ENCODE data around the gene OR52B6.

The OR52B6 gene

GRCh38 chr11:5625281-5625680 is 44.6 kb downstream of the OR52B6 start:
- H3K9me3 Mint-ChIP-seq: no peaks in the 10 kb centered on the region
- no peak for TF ChIP-seq CTCF (IDR thresholded peaks at IDR 0.05)
- H3K36me3 Mint-ChIP-seq (ENCODE audit: low read depth): no peaks in the 10 kb centered on the region
- no peak for DNase-seq
- H3K27ac Mint-ChIP-seq: peak overlapping the region; percentile 36
- peaks cover 7% of the 10 kb centered on the region for H3K27me3 Mint-ChIP-seq (ENCODE audit: low read depth, poor library complexity)
- H3K4me3 Mint-ChIP-seq: peak overlapping the region; percentile 68
- H3K4me1 Mint-ChIP-seq: peaks cover 32% of the 10 kb centered on the region

GRCh38 chr11:5626196-5626595 is 45.5 kb downstream of the OR52B6 start:
- peak overlapping the region; percentile 68 for H3K4me3 Mint-ChIP-seq
- no peak for TF ChIP-seq CTCF (IDR thresholded peaks at IDR 0.05)
- H3K27me3 Mint-ChIP-seq (ENCODE audit: low read depth, poor library complexity): peaks cover 7% of the 10 kb centered on the region
- H3K36me3 Mint-ChIP-seq (ENCODE audit: low read depth): no peaks in the 10 kb centered on the region
- no peak overlapping the region for H3K27ac Mint-ChIP-seq
- DNase-seq: no peak
- H3K4me1 Mint-ChIP-seq: peaks cover 25% of the 10 kb centered on the region
- no peaks in the 10 kb centered on the region for H3K9me3 Mint-ChIP-seq

GRCh38 chr11:5631417-5631816 is 50.7 kb downstream of the OR52B6 start:
- Mint-ChIP-seq H3K36me3 (ENCODE audit: low read depth) (peaks cover 17% of the 10 kb centered on the region), H3K9me3 (peaks cover 4% of the 10 kb centered on the region), H3K4me1 (no peaks in the 10 kb centered on the region), H3K4me3 (no peak overlapping the region), H3K27me3 (ENCODE audit: low read depth, poor library complexity) (peaks cover 7% of the 10 kb centered on the region), H3K27ac (no peak overlapping the region)
- no peak for TF ChIP-seq CTCF (IDR thresholded peaks at IDR 0.05)
- no peak for DNase-seq
